Mucosa of rectum (tissue), 2 donors: ENCODE results near the gene C8A.

ENCODE experiments used
- H3K27ac ChIP-seq, 2 donors: one replicate each; pipeline ENCODE4 v1.7.0; 2013; ENCODE audit warnings: inconsistent platforms in 2 of 2, low read depth in 2 of 2, low read length in 2 of 2
- H3K27me3 ChIP-seq, 2 donors: one replicate each; pipeline ENCODE4 v1.7.0; 2013; ENCODE audit warnings: low read length in 2 of 2; ENCODE audit not compliant: control insufficient read depth in 2 of 2, insufficient read depth in 2 of 2
- H3K36me3 ChIP-seq, 2 donors: one replicate each; pipeline ENCODE4 v1.7.0; 2013; ENCODE audit warnings: low read length in 2 of 2; ENCODE audit not compliant: control insufficient read depth in 2 of 2, insufficient read depth in 2 of 2
- H3K4me1 ChIP-seq, 2 donors: one replicate each; pipeline ENCODE4 v1.7.0; 2013; ENCODE audit warnings: low read length in 2 of 2, mild to moderate bottlenecking in 1 of 2; ENCODE audit not compliant: control insufficient read depth in 2 of 2, insufficient read depth in 2 of 2
- H3K4me3 ChIP-seq, 2 donors: one replicate each; pipeline ENCODE4 v1.7.0; 2013; ENCODE audit warnings: low read length in 2 of 2
- H3K9ac ChIP-seq, 2 donors: one replicate each; pipeline ENCODE4 v1.7.0; 2013; ENCODE audit warnings: low read length in 2 of 2, low read depth in 1 of 2, mild to moderate bottlenecking in 1 of 2
- H3K9me3 ChIP-seq, 2 donors: one replicate each; pipeline ENCODE4 v1.7.0; 2013; ENCODE audit warnings: low read length in 2 of 2; ENCODE audit not compliant: control insufficient read depth in 2 of 2
- donor health status: healthy.
- donor health status: Normal muscosa, but diverticular disease.

The C8A gene

DNA sequence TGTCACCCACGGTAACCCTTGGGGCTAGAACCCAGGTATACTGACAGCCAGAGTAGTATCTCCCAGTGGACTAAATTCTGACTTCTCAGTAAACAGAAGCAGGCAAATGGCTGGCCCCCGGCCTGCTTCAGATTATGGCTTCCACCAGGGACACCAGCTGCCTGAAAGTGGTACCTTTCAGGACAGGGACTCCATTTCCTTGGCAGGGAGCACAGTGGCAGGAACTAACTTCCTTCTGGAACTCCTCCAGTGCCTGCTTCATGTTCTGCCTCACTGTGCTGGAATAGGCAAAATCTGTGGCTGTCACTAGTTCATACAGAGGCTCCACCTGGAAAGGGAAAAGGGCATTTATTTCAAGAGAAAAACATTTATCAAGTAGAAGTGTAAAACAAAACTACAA lies 78.6 kb downstream of the C8A start:
- Histone ChIP-seq H3K36me3 (no peaks in the 10 kb centered on the region), H3K4me1 (no peaks in the 10 kb centered on the region), H3K27me3 (no peaks in the 10 kb centered on the region), H3K4me3 (no peak overlapping the region), H3K9ac (no peak overlapping the region), H3K27ac (no peak overlapping the region), H3K9me3 (no peaks in the 10 kb centered on the region)

DNA sequence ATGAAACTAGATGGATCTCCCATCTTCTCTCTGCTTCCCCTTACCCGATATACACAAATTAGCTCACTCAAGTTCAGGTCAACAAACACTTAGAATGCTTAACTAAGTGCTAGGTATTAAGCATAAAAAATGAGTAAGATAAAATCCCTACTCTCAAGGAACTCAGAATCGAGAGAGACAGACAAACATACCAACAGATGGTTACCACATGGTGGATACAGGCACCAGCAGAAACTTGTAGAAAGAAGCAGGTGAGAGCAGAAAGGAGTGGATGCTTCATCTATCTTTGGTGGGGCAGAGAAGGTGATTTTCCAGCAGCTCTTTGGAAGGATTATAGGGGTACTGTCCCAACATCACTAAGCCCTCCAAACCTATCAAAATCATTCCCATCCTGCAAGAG lies 79.0 kb downstream of the C8A start:
- Histone ChIP-seq H3K4me1 (no peaks in the 10 kb centered on the region), H3K4me3 (no peak overlapping the region), H3K9ac (no peak overlapping the region), H3K27me3 (no peaks in the 10 kb centered on the region), H3K9me3 (no peaks in the 10 kb centered on the region), H3K27ac (no peak overlapping the region), H3K36me3 (no peaks in the 10 kb centered on the region)

GRCh38 chr1:56934430-56935060 lies 79.9 kb downstream of the C8A start:
- Histone ChIP-seq H3K27ac (no peak overlapping the region), H3K4me1 (no peaks in the 10 kb centered on the region), H3K9ac (no peak overlapping the region), H3K36me3 (no peaks in the 10 kb centered on the region), H3K9me3 (no peaks in the 10 kb centered on the region), H3K4me3 (no peak overlapping the region), H3K27me3 (no peaks in the 10 kb centered on the region)

- Histone ChIP-seq H3K9me3 (no peaks in the 10 kb centered on the region), H3K27ac (no peak overlapping the region), H3K4me1 (no peaks in the 10 kb centered on the region), H3K4me3 (no peak overlapping the region), H3K9ac (no peak overlapping the region), H3K27me3 (no peaks in the 10 kb centered on the region), H3K36me3 (no peaks in the 10 kb centered on the region)
These were observed 84.0 kb downstream of the C8A start for GRCh38 chr1:56938646-56939045.

DNA sequence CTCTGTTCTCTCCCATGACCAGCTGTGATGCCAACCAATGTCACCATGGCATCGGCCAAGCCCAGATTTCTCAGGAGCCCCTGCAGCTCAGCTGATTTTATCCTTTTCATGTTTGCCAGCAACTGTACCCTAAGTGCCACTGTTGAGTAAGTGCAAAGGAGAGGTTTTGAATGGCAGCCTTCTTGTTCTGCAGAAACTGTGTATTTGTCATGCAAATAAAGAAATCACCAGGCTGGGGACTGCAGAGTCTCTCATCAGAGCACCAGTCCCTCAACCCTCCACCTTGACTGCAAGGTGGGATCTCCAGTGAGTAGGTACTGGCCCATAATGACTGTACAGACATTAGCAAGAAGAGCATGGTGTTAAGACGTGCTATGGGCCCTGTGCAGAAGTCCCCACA lies 84.6 kb downstream of the C8A start:
- H3K4me3 ChIP-seq, result no peak overlapping the region
- H3K9ac ChIP-seq, result no peak overlapping the region
- H3K9me3 ChIP-seq, result no peaks in the 10 kb centered on the region
- H3K4me1 ChIP-seq, result no peaks in the 10 kb centered on the region
- no peaks in the 10 kb centered on the region for H3K27me3 ChIP-seq
- no peaks in the 10 kb centered on the region for H3K36me3 ChIP-seq
- no peak overlapping the region for H3K27ac ChIP-seq

- no peaks in the 10 kb centered on the region for H3K9me3 ChIP-seq
- no peak overlapping the region for H3K9ac ChIP-seq
- no peaks in the 10 kb centered on the region for H3K4me1 ChIP-seq
- no peak overlapping the region for H3K4me3 ChIP-seq
- no peak overlapping the region for H3K27ac ChIP-seq
- no peaks in the 10 kb centered on the region for H3K27me3 ChIP-seq
- no peaks in the 10 kb centered on the region for H3K36me3 ChIP-seq
These were observed 85.4 kb downstream of the C8A start for GRCh38 chr1:56940039-56940438.

- H3K27me3 ChIP-seq, result no peaks in the 10 kb centered on the region
- H3K9ac ChIP-seq, result no peak overlapping the region
- no peak overlapping the region for H3K27ac ChIP-seq
- no peaks in the 10 kb centered on the region for H3K4me1 ChIP-seq
- no peaks in the 10 kb centered on the region for H3K9me3 ChIP-seq
- H3K4me3 ChIP-seq, result no peak overlapping the region
- no peaks in the 10 kb centered on the region for H3K36me3 ChIP-seq
These were observed 93.9 kb downstream of the C8A start for GRCh38 chr1:56948403-56949023.

- Histone ChIP-seq H3K27me3 (no peaks in the 10 kb centered on the region), H3K4me3 (no peak overlapping the region), H3K4me1 (no peaks in the 10 kb centered on the region), H3K27ac (no peak overlapping the region), H3K9ac (no peak overlapping the region), H3K9me3 (no peaks in the 10 kb centered on the region), H3K36me3 (no peaks in the 10 kb centered on the region)
These were observed 97.9 kb downstream of the C8A start for GRCh38 chr1:56952501-56952900.

- H3K36me3 ChIP-seq, result no peaks in the 10 kb centered on the region
- H3K4me1 ChIP-seq, result no peaks in the 10 kb centered on the region
- H3K9me3 ChIP-seq, result no peaks in the 10 kb centered on the region
- no peak overlapping the region for H3K9ac ChIP-seq
- no peak overlapping the region for H3K27ac ChIP-seq
- no peaks in the 10 kb centered on the region for H3K27me3 ChIP-seq
- no peak overlapping the region for H3K4me3 ChIP-seq
These were observed 98.8 kb downstream of the C8A start for GRCh38 chr1:56953386-56953785.

DNA sequence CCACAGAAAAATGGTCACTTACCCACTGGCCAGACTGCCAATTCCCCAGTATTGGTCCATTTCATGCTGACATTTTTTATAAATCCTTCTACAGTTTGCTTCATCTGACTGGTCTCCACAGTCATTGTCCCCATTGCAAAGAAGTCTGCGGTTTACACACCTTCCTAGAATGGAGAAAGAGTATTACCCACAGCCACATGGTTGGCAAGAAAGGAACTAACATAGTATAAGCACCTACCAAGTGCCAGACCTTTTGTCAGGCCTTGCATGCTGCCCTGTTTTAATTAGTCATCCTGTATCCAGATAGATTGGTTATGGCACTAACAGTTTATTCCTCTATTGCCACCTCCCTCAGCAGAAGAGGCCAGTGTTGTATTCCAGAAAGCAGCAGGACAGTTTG lies 100.1 kb downstream of the C8A start:
- Histone ChIP-seq H3K27ac (no peak overlapping the region), H3K9me3 (no peaks in the 10 kb centered on the region), H3K27me3 (no peaks in the 10 kb centered on the region), H3K4me3 (no peak overlapping the region), H3K9ac (no peak overlapping the region), H3K4me1 (no peaks in the 10 kb centered on the region), H3K36me3 (no peaks in the 10 kb centered on the region)
